Measurements from ENCODE around the gene CNPY1. TPM values are rescaled to one million over a fixed set of nuclear protein-coding genes. Genes with fewer than 3 reads are reported as not detected.
A peak's percentile ranks its signal among the peaks of the same experiment; 100 is the strongest.

CNPY1 gene
- total RNA-seq, 1 experiment from 2014 or later = not detected

DNA sequence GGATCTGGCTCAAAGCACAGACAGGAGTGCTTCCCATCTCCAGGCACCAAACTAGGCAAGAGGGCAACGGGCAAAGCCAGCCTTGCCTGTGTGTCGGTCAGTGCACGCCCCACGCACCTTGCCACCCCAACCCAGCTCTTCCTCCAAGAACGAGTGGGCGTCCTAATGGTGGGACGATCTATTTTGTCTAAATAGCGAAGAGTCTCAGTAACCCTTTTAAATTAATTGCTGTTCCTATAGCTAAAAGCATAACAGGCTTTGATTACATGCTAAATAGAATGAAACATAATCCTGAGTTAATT is 76.2 kb downstream of the CNPY1 start:
- H3K27ac Mint-ChIP-seq = no peak overlapping the region
- no peak overlapping the region for H3K56ac ChIP-seq (ENCODE audit: insufficient read length, low read depth, low read length)

More for the DNA sequence above, 76.2 kb downstream of the CNPY1 start:
- H3K79me2 ChIP-seq (ENCODE audit: insufficient read depth, low read length) = no peaks in the 10 kb centered on the region
- TF ChIP-seq, protein P1, sequence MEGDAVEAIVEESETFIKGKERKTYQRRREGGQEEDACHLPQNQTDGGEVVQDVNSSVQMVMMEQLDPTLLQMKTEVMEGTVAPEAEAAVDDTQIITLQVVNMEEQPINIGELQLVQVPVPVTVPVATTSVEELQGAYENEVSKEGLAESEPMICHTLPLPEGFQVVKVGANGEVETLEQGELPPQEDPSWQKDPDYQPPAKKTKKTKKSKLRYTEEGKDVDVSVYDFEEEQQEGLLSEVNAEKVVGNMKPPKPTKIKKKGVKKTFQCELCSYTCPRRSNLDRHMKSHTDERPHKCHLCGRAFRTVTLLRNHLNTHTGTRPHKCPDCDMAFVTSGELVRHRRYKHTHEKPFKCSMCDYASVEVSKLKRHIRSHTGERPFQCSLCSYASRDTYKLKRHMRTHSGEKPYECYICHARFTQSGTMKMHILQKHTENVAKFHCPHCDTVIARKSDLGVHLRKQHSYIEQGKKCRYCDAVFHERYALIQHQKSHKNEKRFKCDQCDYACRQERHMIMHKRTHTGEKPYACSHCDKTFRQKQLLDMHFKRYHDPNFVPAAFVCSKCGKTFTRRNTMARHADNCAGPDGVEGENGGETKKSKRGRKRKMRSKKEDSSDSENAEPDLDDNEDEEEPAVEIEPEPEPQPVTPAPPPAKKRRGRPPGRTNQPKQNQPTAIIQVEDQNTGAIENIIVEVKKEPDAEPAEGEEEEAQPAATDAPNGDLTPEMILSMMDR (conservative IDR thresholded peaks at IDR 0.05) = no peak
- no peaks in the 10 kb centered on the region for H4K20me1 ChIP-seq (ENCODE audit: control insufficient read depth, insufficient read depth, insufficient read length)
- H3K4me2 ChIP-seq (ENCODE audit: insufficient read depth, insufficient read length, low read length) = no peak overlapping the region
- no peak overlapping the region for H3K27ac ChIP-seq (ENCODE audit: insufficient read length, low read depth, low read length)
- no peak overlapping the region for H2BK12ac ChIP-seq (ENCODE audit: insufficient read length, low read depth, low read length)
- H2AK5ac ChIP-seq (ENCODE audit: insufficient read length, low read length) = no peak overlapping the region
- no peak overlapping the region for H2BK120ac ChIP-seq (ENCODE audit: low read depth, low read length, poor library complexity, severe bottlenecking)
- Mint-ChIP-seq H3K27me3 (ENCODE audit: low read depth) (peaks cover 100% of the 10 kb centered on the region), H3K4me3 (peak overlapping the region in 1 of 2 experiments; percentile 19; a peak in 1 of 5 replicates), H3K9me3 (no peaks in the 10 kb centered on the region; a peak in 1 of 5 replicates), H3K4me1 (peaks cover 27 to 38% of the 10 kb centered on the region in 2 experiments), H3K36me3 (ENCODE audit: insufficient read depth in 1 of 3, low read depth in 3 of 3) (no peaks in the 10 kb centered on the region)
- H2BK5ac ChIP-seq (ENCODE audit: insufficient read length, low read length) = no peak overlapping the region
- no peak overlapping the region for H3K14ac ChIP-seq (ENCODE audit: insufficient read depth, low read length)
- no CpG with 5 or more reads among the region's 8 CpGs for WGBS (ENCODE audit: extremely low coverage, insufficient read length, low lambda C conversion rate)
- no peak overlapping the region for H2AFZ ChIP-seq (ENCODE audit: low read length)
- H3K9ac ChIP-seq (ENCODE audit: extremely low read depth, insufficient read length, low read length) = no peak overlapping the region
- H4K5ac ChIP-seq (ENCODE audit: insufficient read length, low read depth, low read length) = no peak overlapping the region
- H3T11ph ChIP-seq (ENCODE audit: low read length) = no peak overlapping the region
- no peak overlapping the region for H4K8ac ChIP-seq (replicated peaks; ENCODE audit: insufficient read length, low read depth, low read length)
- H3K79me1 ChIP-seq (ENCODE audit: insufficient read depth, low read depth, low read length, poor library complexity, severe bottlenecking) = no peaks in the 10 kb centered on the region
- no peaks in the 10 kb centered on the region for H3K4me1 ChIP-seq (ENCODE audit: insufficient read depth, low read length)
- peaks cover 97% of the 10 kb centered on the region for H3K27me3 ChIP-seq (ENCODE audit: insufficient read depth, low read length)
- no peak overlapping the region for H3K4ac ChIP-seq (ENCODE audit: low read depth, low read length)
- no peak overlapping the region for H3K18ac ChIP-seq (ENCODE audit: insufficient read length, low read depth, low read length)
- H2BK15ac ChIP-seq (ENCODE audit: low read depth, low read length) = no peak overlapping the region
- no peak overlapping the region for H4K91ac ChIP-seq (ENCODE audit: insufficient read length, low read depth, low read length)
- H3K23ac ChIP-seq (ENCODE audit: insufficient read length, low read depth, low read length) = no peak overlapping the region
- no peak overlapping the region for H2BK20ac ChIP-seq (ENCODE audit: low read depth, low read length, poor library complexity, severe bottlenecking)
- no peak for DNase-seq
- H3K9me3 ChIP-seq (ENCODE audit: control insufficient read depth, low read depth, low read length) = no peaks in the 10 kb centered on the region
- peaks cover 8% of the 10 kb centered on the region for H3K23me2 ChIP-seq (ENCODE audit: insufficient read length, low read depth, low read length, poor library complexity, severe bottlenecking)

Data from H9 (cell line).